H1 (cell line): ENCODE data around the gene ELMO1. TPM values are rescaled to one million over a fixed set of nuclear protein-coding genes. Genes with fewer than 3 reads are reported as not detected.

Source experiments
- CTCF ChIA-PET: fragments of 300-600 bp; sonication (Branson Sonifier 250); formaldehyde crosslinking; loops from one replicate; lab custom pipeline; 2021; ENCODE audit not compliant: partially characterized antibody; lab: Charles Lee
- POLR2A ChIA-PET: fragments of 300-600 bp; sonication (Branson Sonifier 250); formaldehyde crosslinking; loops from one replicate; lab custom pipeline; 2021; ENCODE audit warnings: inconsistent platforms; ENCODE audit not compliant: partially characterized antibody; lab: Charles Lee
- DNase-seq, 2 experiments: peaks; one replicate each; pipeline versions ENCODE4 v3.0.0 to v3.0.0-alpha.2; 2010 to 2022; ENCODE audit warnings: low spot score in 2 of 2, low read depth in 1 of 2, mixed read lengths in 1 of 2
- FAIRE-seq: peaks from 2 replicates; lab custom pipeline; 2011; peaks lifted over from hg19 to GRCh38; lab: Jason Lieb, UNC
- H2AFZ ChIP-seq: 2 replicates; pipeline ENCODE4 v1.8.1; 2012; ENCODE audit warnings: low read length, inconsistent platforms
- H2AK5ac ChIP-seq: 2 replicates; pipeline ENCODE4 v1.6.1; 2013; ENCODE audit warnings: low read depth, low read length
- H2BK120ac ChIP-seq: replicated peaks from 2 replicates; pipeline ENCODE3; 2013; ENCODE audit warnings: low read depth, low read length, inconsistent platforms
- H2BK12ac ChIP-seq: 2 replicates; pipeline ENCODE4 v1.6.1; 2013; ENCODE audit warnings: low read depth, low read length
- H2BK15ac ChIP-seq: 2 replicates; pipeline ENCODE4 v1.6.1; 2013; ENCODE audit warnings: low read length
- H2BK20ac ChIP-seq: 2 replicates; pipeline ENCODE4 v1.6.1; 2013; ENCODE audit warnings: low read length
- H2BK5ac ChIP-seq: 2 replicates; pipeline ENCODE4 v1.6.1; 2013; ENCODE audit warnings: low read depth, low read length
- H3K14ac ChIP-seq: 2 replicates; pipeline ENCODE4 v1.6.1; 2013; ENCODE audit warnings: inconsistent platforms; ENCODE audit not compliant: insufficient read length
- H3K18ac ChIP-seq: 2 replicates; pipeline ENCODE4 v1.6.1; 2013; ENCODE audit warnings: low read length; ENCODE audit errors: extremely low read depth
- H3K23ac ChIP-seq: 2 replicates; pipeline ENCODE4 v1.6.1; 2013; ENCODE audit warnings: inconsistent platforms; ENCODE audit not compliant: insufficient read length
- H3K23me2 ChIP-seq: 2 replicates; pipeline ENCODE4 v1.6.1; 2013; ENCODE audit warnings: low read depth, low read length
- H3K27ac ChIP-seq: 2 replicates; pipeline ENCODE4 v1.6.1; 2011; ENCODE audit warnings: low read depth, low read length, inconsistent platforms
- H3K27me3 ChIP-seq, 4 experiments: replicated peaks in 1 of 4; 1 replicate in 1 of 4; 2 replicates in 3 of 4; pipeline versions ENCODE4 v1.6.1 to v1.8.1; 2011 to 2013; ENCODE audit warnings: low read length in 3 of 4, mild to moderate bottlenecking in 3 of 4, inconsistent platforms in 2 of 4, mixed read lengths in 2 of 4, moderate library complexity in 1 of 4; ENCODE audit not compliant: control insufficient read depth in 3 of 4, insufficient read depth in 3 of 4; ENCODE audit errors: extremely low read depth in 1 of 4
- H3K36me3 ChIP-seq, 4 experiments: 2 replicates each; pipeline versions ENCODE4 v1.6.1 to v1.8.1; 2011 to 2013; ENCODE audit warnings: mild to moderate bottlenecking in 4 of 4, low read length in 3 of 4, moderate library complexity in 2 of 4, control low read depth in 1 of 4, inconsistent platforms in 1 of 4; ENCODE audit not compliant: insufficient read depth in 4 of 4, control insufficient read depth in 2 of 4
- H3K4ac ChIP-seq: replicated peaks from 2 replicates; pipeline ENCODE3; 2013; ENCODE audit warnings: low read length, low read depth, mixed read lengths, inconsistent platforms; ENCODE audit not compliant: insufficient read length
- H3K4me1 ChIP-seq, 4 experiments: replicated peaks in 1 of 4; 1 replicate in 1 of 4; 2 replicates in 3 of 4; pipeline versions ENCODE4 v1.6.1 to v1.8.1; 2011 to 2013; ENCODE audit warnings: low read length in 3 of 4, inconsistent platforms in 2 of 4, mixed read lengths in 1 of 4; ENCODE audit not compliant: insufficient read depth in 4 of 4, control insufficient read depth in 3 of 4
- H3K4me2 ChIP-seq, 2 experiments: 2 replicates each; pipeline versions ENCODE4 v1.6.1 to v1.8.1; 2011 to 2013; ENCODE audit warnings: low read depth in 2 of 2, low read length in 2 of 2, control low read depth in 1 of 2, inconsistent platforms in 1 of 2, mild to moderate bottlenecking in 1 of 2; ENCODE audit not compliant: insufficient read depth in 1 of 2
- H3K4me3 ChIP-seq, 4 experiments: fragments of 200-600, 300-600 bp in 1 of 4; sonication (generic), shearing (Covaris generic), sonication (Bioruptor Twin) in 1 of 4; 2 replicates each; pipeline versions ENCODE4 v1.5.1 to v1.8.1; 2011 to 2016; ENCODE audit warnings: low read length in 4 of 4, low read depth in 3 of 4, control low read depth in 2 of 4, inconsistent platforms in 2 of 4, mild to moderate bottlenecking in 2 of 4, mixed read lengths in 1 of 4, moderate library complexity in 1 of 4; ENCODE audit not compliant: insufficient read depth in 2 of 4; ENCODE audit errors: extremely low read depth in 1 of 4
- H3K56ac ChIP-seq: replicated peaks from 2 replicates; pipeline ENCODE3; 2013; ENCODE audit warnings: low read depth, mild to moderate bottlenecking, mixed read lengths, low read length, inconsistent platforms; ENCODE audit not compliant: insufficient read length
- H3K79me1 ChIP-seq: 2 replicates; pipeline ENCODE4 v1.6.1; 2013; ENCODE audit warnings: low read depth, low read length, control low read depth
- H3K79me2 ChIP-seq, 2 experiments: 2 replicates each; pipeline versions ENCODE4 v1.6.1 to v1.8.1; 2012 to 2013; ENCODE audit warnings: low read length in 2 of 2, mild to moderate bottlenecking in 2 of 2, inconsistent platforms in 1 of 2; ENCODE audit not compliant: insufficient read depth in 2 of 2, control insufficient read depth in 1 of 2
- H3K9ac ChIP-seq, 4 experiments: replicated peaks in 1 of 4; 1 replicate in 1 of 4; 2 replicates in 3 of 4; pipeline versions ENCODE4 v1.6.1 to v1.8.1; 2011 to 2013; ENCODE audit warnings: low read depth in 3 of 4, low read length in 3 of 4, control low read depth in 2 of 4, mild to moderate bottlenecking in 2 of 4, moderate library complexity in 2 of 4, inconsistent platforms in 1 of 4; ENCODE audit errors: extremely low read depth in 1 of 4
- H3K9me3 ChIP-seq, 2 experiments: 2 replicates each; pipeline versions ENCODE4 v1.6.1 to v1.8.1; 2012 to 2013; ENCODE audit warnings: mild to moderate bottlenecking in 2 of 2, moderate library complexity in 2 of 2, control low read depth in 1 of 2, inconsistent platforms in 1 of 2, low read depth in 1 of 2, low read length in 1 of 2, mixed read lengths in 1 of 2; ENCODE audit not compliant: insufficient read depth in 2 of 2
- H4K20me1 ChIP-seq, 2 experiments: replicated peaks in 1 of 2; 2 replicates each; pipeline versions ENCODE3 to v1.8.1; 2011 to 2013; ENCODE audit warnings: inconsistent platforms in 2 of 2, low read length in 2 of 2, mild to moderate bottlenecking in 1 of 2; ENCODE audit not compliant: insufficient read depth in 2 of 2, control insufficient read depth in 1 of 2
- H4K5ac ChIP-seq: 2 replicates; pipeline ENCODE4 v1.6.1; 2013; ENCODE audit warnings: low read length, low read depth, mixed read lengths, inconsistent platforms; ENCODE audit not compliant: insufficient read length
- H4K8ac ChIP-seq: 2 replicates; pipeline ENCODE4 v1.8.0; 2013; ENCODE audit warnings: mild to moderate bottlenecking, moderate library complexity, low read length, inconsistent platforms; ENCODE audit not compliant: insufficient read depth; ENCODE audit errors: extremely low read depth
- H4K91ac ChIP-seq: replicated peaks from 2 replicates; pipeline ENCODE3; 2013; ENCODE audit warnings: low read length, mixed read lengths, inconsistent platforms; ENCODE audit not compliant: insufficient read length
- ASH2L ChIP-seq: fragments of 200-600, 300-600 bp; sonication (generic); IDR thresholded peaks from one replicate; pipeline ENCODE4 v1.7.1; 2017; ENCODE audit warnings: low read length
- BACH1 ChIP-seq: IDR thresholded peaks from 2 replicates; pipeline ENCODE4 v1.6.1; 2012; ENCODE audit warnings: low read length, improper control_type of control experiment
- CEBPB ChIP-seq: IDR thresholded peaks from 2 replicates; pipeline ENCODE4 v1.6.1; 2012; ENCODE audit warnings: low read depth, low read length
- CHD2 ChIP-seq: IDR thresholded peaks from 2 replicates; pipeline ENCODE4 v1.6.1; 2012; ENCODE audit warnings: low read length, improper control_type of control experiment
- CTCF ChIP-seq, 3 experiments: IDR thresholded peaks; 1 replicate in 2 of 3; 2 replicates in 1 of 3; pipeline versions ENCODE4 v1.5.1 to v1.6.1; 2011; ENCODE audit warnings: low read length in 3 of 3, mild to moderate bottlenecking in 3 of 3, inconsistent platforms in 2 of 3, low read depth in 1 of 3, moderate library complexity in 1 of 3; ENCODE audit not compliant: insufficient read depth in 1 of 3; ENCODE audit errors: control extremely low read depth in 1 of 3
- EZH2 ChIP-seq: fragments of 200-600 bp; sonication (generic); IDR thresholded peaks from 2 replicates; pipeline ENCODE4 v1.7.1; 2012; ENCODE audit warnings: low read depth, mild to moderate bottlenecking, moderate library complexity, low read length, inconsistent platforms; ENCODE audit not compliant: severe bottlenecking
- HDAC2 ChIP-seq, 2 experiments: fragments of 300-600 bp in 1 of 2; sonication (generic) in 1 of 2; IDR thresholded peaks; 2 replicates each; pipeline ENCODE4 v1.6.1; 2011 to 2012; ENCODE audit warnings: low read depth in 2 of 2, low read length in 2 of 2, mild to moderate bottlenecking in 2 of 2, moderate library complexity in 2 of 2, borderline replicate concordance in 1 of 2, inconsistent platforms in 1 of 2
- KDM1A ChIP-seq: fragments of 200-600, 300-600 bp; sonication (generic); IDR thresholded peaks from 2 replicates; pipeline ENCODE4 v1.7.1; 2016; ENCODE audit warnings: mild to moderate bottlenecking, low read length, borderline replicate concordance
- RXRA ChIP-seq: IDR thresholded peaks from 2 replicates; pipeline ENCODE4 v1.6.1; 2011; ENCODE audit warnings: low read depth, mild to moderate bottlenecking, low read length, moderate library complexity; ENCODE audit not compliant: insufficient read depth
- SIX5 ChIP-seq: IDR thresholded peaks from 2 replicates; pipeline ENCODE4 v1.6.1; 2011; ENCODE audit warnings: mild to moderate bottlenecking, low read depth, low read length
- SP1 ChIP-seq: IDR thresholded peaks from 2 replicates; pipeline ENCODE4 v1.6.1; 2011; ENCODE audit warnings: low read depth, low read length
- TAF1 ChIP-seq: IDR thresholded peaks from 2 replicates; pipeline ENCODE4 v1.6.1; 2011; ENCODE audit warnings: mild to moderate bottlenecking, low read depth, low read length
- ZNF274 ChIP-seq: IDR thresholded peaks from 2 replicates; pipeline ENCODE4 v1.7.0; 2012; ENCODE audit warnings: low read length, borderline replicate concordance; ENCODE audit errors: extremely low read depth
- WGBS, 2 experiments: shearing (Covaris generic) in 1 of 2; methylation state at CpG; one replicate each; pipeline versions ENCODE4 v1.1.6 to v1.1.7; 2013 to 2015; ENCODE audit warnings: low lambda C conversion rate in 2 of 2, mixed read lengths in 2 of 2, inconsistent platforms in 1 of 2, low coverage in 1 of 2, missing lambda C conversion rate in 1 of 2; ENCODE audit not compliant: insufficient replicate concordance in 2 of 2, insufficient coverage in 1 of 2, insufficient read length in 1 of 2; ENCODE audit errors: extremely low coverage in 1 of 2, missing lambda C conversion rate in 1 of 2; 5-methylcytosine and 5-hydroxymethylcytosine counted together
- polyA plus RNA-seq, 7 experiments: library from polyadenylated mRNA; depleted of rRNA in 3 of 7; stranded (reverse) in 5 of 7; unstranded in 2 of 7; fragments of >200 nt in 5 of 7; fragments of 200-250 nt in 2 of 7; gene quantifications; 1 replicate in 5 of 7; 2 replicates in 1 of 7; 4 replicates in 1 of 7; pipeline versions ENCODE4 v1.2.1 to v1.2.3, GENCODE V29; 2011 to 2013; ENCODE audit warnings: missing spikeins in 2 of 7, mixed read lengths in 2 of 7
- total RNA-seq: library from RNA; stranded (reverse); fragmentation: NEBNext Ultra II Directional; extraction: Animal tissue kit (Norgen Biotek cat#: 25700); gene quantifications from 2 replicates; pipeline ENCODE4 v1.2.1, GENCODE V29; 2021

ELMO1 gene
- total and polyA plus RNA-seq, 2 of the 8 experiments (the other 6 are each of a cell fraction or from before 2014, with no cell fraction given), result 18.4 to 21.0 TPM

- Histone ChIP-seq H3K9ac (no peak overlapping the region), H3K27ac (no peak overlapping the region)
- FAIRE-seq, result no peak
- TF ChIP-seq RXRA, result no peak
- TF ChIP-seq CTCF (IDR thresholded peaks at IDR 0.05; ENCODE audit: control extremely low read depth in 1 of 3, insufficient read depth in 1 of 3, low read depth in 1 of 3, low read length in 3 of 3), result no peak
- TF ChIP-seq CEBPB, result no peak
- no peak for TF ChIP-seq KDM1A
- TF ChIP-seq EZH2, result no peak
- TF ChIP-seq TAF1, result no peak
- TF ChIP-seq ASH2L, result no peak
- TF ChIP-seq SIX5, result no peak
- TF ChIP-seq BACH1, result no peak
- no peak for TF ChIP-seq CHD2
- no peak for TF ChIP-seq HDAC2 (IDR thresholded peaks at IDR 0.05; ENCODE audit: borderline replicate concordance in 1 of 2, low read depth in 2 of 2, low read length in 2 of 2)
- TF ChIP-seq ZNF274, result no peak
- TF ChIP-seq SP1, result no peak
Measured at GRCh38 chr7:37311355-37311754, 137.3 kb downstream of the ELMO1 start.

More at GRCh38 chr7:37311355-37311754, 137.3 kb downstream of the ELMO1 start:
- H3K23me2 ChIP-seq, result no peaks in the 10 kb centered on the region
- no peak overlapping the region for H4K5ac ChIP-seq
- H3K14ac ChIP-seq, result no peak overlapping the region
- no peaks in the 10 kb centered on the region for H3K4me1 ChIP-seq
- POLR2A ChIA-PET, result interaction anchor here (0.7 kb wide), 1 partner anchor 92 kb away, joined by 5 read pairs; no protein-coding TSS in a partner anchor
- no peak overlapping the region for H3K18ac ChIP-seq
- no peak for DNase-seq
- no peak overlapping the region for H3K4ac ChIP-seq
- WGBS, 2 experiments, result 92% methylated on average over 6 of the region's 6 CpGs; no CpG with 5 or more reads in 1 of the 2 experiments
- H4K8ac ChIP-seq, result no peak overlapping the region
- no peak overlapping the region for H2BK12ac ChIP-seq
- CTCF ChIA-PET, result no interaction called here
- H2BK20ac ChIP-seq, result no peak overlapping the region
- no peak overlapping the region for H3K4me3 ChIP-seq
- no peaks in the 10 kb centered on the region for H3K79me2 ChIP-seq
- no peaks in the 10 kb centered on the region for H4K20me1 ChIP-seq
- no peaks in the 10 kb centered on the region; a peak in 1 of 8 replicates for H3K36me3 ChIP-seq
- H3K9me3 ChIP-seq, result no peaks in the 10 kb centered on the region
- no peak overlapping the region for H3K23ac ChIP-seq
- no peaks in the 10 kb centered on the region for H3K27me3 ChIP-seq
- no peak overlapping the region for H3K56ac ChIP-seq
- H2BK5ac ChIP-seq, result no peak overlapping the region; the same call in 1 of the 2 replicates
- no peak overlapping the region for H2AFZ ChIP-seq
- H2BK15ac ChIP-seq, result no peak overlapping the region
- no peak overlapping the region for H2AK5ac ChIP-seq
- H3K79me1 ChIP-seq, result no peaks in the 10 kb centered on the region
- H4K91ac ChIP-seq, result no peak overlapping the region
- H3K4me2 ChIP-seq, result no peak overlapping the region
- no peak overlapping the region for H2BK120ac ChIP-seq
